SH-SY5Y (cell line): ENCODE data around the gene MYCBPAP.

Source experiments
- GATA2 ChIP-seq: IDR thresholded peaks from 2 replicates; pipeline ENCODE4 v1.6.1; 2011; ENCODE audit warnings: mild to moderate bottlenecking, low read depth, low read length
- GATA3 ChIP-seq: IDR thresholded peaks from 2 replicates; pipeline ENCODE4 v1.6.1; 2011; ENCODE audit warnings: low read depth, mild to moderate bottlenecking, low read length, moderate library complexity

DNA sequence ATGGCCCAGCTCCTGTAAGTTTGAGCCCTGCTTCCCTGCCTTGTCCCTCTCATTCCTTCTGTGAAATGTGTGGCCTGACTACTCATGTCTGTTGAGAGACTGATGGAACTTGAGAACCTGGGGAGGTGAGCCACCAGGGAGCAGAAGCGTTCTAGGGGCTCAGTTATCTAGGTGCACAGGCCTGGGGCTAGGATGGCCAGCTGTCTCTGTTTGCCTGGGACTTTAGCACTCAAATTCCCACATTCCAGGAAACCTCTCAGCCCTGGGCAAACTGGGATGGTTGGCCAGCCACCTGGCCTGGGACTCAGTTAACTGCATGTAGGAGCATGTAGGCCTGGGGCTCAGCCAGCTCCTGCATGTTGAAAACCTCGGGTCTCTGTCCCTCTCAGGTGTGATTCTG is 15.0 kb downstream of the MYCBPAP start:
- TF ChIP-seq GATA2: no peak
- no peak for TF ChIP-seq GATA3
